HG02973 (cell line): Measurements from ENCODE around the gene HSPA1A.
"Not testable (repeated sequence)": the region's sequence is repeated elsewhere in the genome, so short reads cannot be mapped to it uniquely, and the experiment has no call there.

ENCODE experiments used
- ATAC-seq: cut with Tn5 transposase; IDR thresholded peaks from one replicate; pipeline ENCODE4 v1.9.1; 2021; ENCODE audit warnings: moderate library complexity; ENCODE audit not compliant: unreplicated experiment

Gene HSPA1A

DNA sequence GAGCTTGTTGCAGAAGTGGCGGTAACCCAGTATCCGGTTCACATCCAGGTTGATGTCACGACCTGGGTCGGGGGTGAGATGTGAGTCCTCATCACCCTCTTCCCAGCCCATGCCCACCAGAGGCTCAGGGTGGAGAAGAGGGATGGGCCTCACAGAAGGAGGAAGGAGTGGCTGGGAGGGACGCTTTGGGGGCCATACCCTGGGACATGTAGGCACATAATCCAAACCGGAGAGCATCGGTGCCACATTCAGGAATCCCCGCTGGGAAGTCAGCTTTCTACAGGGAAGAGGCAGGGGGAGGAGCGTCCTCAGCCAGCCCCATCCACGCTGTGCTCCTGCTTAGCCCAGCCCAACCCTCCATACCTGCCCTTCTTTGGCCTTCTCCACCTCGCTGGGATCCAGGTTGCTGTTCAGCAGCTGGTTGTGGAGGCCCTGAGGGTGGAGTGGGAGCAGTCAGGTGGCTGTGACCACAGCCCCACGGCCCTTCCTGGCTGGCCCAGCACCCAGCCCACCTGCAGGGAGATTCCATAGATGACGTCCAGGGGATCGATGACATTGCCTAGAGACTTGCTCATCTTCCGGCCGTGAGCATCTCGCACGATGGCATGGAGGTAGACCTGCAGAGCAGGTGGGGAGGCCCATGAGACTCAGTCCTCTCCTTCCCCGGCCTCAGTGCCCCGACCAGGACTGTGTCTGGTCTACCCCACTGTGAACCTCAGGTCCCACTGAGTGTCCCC, 34.7 kb upstream of the HSPA1A start:
- no peak for ATAC-seq

DNA sequence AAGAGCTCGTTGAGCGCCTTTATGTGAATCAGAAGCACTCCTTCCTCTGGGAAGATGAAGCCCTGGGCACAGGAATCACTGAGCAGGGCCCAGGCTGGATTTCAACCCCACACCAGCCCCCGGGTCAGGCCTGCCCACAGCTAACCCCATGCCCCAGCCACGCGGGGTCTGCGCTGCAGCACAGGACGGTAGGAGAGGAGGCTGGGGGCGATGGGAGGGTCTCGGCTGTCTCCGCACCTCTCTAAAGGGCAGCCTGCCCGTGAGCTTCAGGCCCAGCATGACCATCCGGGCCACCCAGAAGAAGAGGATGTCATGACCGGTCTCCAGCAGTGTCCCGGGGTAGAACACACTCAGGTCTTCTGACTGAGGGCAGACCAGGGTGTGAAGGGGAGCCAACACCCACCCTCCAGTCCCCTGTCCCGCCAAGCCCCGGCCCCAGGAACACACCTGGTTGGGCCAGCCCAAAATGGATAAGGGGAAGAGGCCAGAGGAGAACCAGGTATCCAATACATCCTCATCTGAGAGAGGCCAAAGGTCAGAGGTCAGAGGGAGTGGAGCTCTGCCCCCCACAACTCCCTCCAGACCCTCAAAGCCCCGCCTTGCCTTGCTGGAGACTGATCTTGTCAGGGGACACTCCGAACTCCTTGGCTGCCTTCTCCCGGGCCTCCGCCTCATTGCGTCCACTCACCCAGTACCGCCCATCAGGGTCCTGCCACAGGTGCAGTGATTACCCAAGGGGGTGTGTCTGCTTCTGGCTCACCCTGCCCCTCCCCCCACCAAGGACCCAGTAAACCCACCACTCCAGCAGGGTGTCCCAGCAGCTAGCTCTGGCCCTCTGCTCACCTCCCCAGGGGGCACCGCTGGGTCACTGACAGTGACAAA, 33.9 kb upstream of the HSPA1A start:
- ATAC-seq: no peak

DNA sequence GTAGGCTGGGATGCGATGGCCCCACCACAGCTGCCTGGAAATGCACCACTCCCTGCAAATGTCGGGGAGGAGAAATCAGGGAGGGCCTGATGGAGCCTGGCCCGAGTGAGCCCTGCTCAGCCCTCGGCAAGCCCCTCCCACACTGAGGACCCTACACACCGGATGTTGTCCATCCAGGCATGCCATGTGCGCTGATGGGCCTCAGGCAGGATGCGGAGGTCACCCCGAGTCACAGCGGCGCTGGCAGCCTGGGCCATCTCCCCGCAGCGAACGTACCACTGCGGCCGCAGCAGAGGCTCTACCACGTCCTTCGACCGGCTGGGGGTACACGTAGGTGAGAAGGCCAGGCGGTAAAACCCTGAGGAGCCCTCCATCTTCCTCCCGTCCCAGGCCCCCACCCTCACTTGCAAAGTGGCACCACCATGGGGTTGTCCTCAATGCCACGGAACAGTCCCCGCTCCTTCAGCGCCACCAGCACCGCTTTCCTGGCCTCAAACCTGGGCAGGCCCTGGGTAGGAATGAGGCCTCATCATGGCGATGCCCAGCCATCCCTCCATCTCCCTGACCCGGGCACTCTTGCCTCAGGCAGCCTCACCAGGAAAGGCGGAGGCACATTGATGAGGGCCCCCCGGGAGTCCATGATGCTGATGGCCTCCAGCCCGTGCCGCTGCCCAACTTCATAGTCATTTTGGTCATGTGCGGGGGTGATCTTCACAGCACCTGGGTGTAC, 33.1 kb upstream of the HSPA1A start:
- no peak for ATAC-seq

DNA sequence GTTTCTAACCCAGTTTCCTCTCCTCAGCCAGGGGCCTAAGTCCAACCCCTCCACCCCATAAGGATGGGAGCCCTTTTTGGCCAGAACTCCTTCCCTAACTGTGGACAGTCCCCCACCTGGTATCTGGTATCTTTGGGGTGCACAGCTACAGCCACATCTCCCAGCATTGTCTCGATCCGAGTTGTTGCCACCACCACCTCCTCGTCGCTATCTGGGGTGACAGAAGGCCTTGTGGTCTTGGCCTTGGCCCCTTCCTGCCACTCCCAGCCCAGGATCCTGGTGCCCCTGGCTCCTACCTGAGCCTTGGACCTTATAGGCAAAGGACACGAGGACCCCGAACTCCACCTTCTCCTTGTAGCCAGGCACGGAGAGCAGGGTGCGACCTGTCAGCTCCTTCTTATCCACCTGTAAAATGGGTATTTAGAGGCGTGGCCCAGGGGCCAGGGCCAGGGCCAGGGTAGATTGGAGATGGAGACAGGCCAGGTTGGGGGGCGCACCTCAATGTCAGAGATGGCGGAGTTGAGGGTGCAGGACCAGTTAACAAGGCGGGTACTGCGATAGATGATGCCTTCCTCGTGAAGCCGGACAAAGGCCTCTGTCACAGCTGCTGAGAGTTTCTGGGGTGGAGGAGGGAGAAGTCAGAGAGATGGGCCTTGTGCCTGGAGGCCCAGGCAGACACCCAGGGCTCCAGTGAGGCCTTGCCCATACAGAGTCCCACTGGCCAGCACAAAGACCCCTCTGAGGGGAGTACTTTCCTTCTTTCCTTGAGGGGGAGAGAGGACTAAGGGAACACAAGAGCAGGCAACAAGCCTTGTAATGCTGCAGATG, 31.0 kb upstream of the HSPA1A start:
- ATAC-seq: no peak

DNA sequence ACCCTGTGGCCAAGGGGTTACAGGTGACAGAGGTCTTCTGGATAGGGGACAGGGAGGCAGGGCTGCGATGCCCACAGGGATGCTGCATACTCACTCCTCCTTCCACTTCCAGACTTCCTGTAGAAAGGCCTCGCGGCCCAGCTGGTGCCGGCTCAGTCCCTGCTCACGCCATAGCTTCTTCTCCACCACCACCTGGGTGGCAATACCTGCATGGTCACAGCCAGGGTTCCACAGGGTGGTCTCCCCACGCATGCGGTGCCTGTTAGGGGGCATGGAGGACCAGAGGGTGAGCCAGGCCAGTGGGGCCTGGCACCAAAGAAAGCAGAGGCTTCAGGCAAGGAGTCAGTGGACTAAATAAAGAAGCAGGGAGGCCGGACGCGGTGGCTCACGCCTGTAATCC, 29.9 kb upstream of the HSPA1A start:
- ATAC-seq: no peak

DNA sequence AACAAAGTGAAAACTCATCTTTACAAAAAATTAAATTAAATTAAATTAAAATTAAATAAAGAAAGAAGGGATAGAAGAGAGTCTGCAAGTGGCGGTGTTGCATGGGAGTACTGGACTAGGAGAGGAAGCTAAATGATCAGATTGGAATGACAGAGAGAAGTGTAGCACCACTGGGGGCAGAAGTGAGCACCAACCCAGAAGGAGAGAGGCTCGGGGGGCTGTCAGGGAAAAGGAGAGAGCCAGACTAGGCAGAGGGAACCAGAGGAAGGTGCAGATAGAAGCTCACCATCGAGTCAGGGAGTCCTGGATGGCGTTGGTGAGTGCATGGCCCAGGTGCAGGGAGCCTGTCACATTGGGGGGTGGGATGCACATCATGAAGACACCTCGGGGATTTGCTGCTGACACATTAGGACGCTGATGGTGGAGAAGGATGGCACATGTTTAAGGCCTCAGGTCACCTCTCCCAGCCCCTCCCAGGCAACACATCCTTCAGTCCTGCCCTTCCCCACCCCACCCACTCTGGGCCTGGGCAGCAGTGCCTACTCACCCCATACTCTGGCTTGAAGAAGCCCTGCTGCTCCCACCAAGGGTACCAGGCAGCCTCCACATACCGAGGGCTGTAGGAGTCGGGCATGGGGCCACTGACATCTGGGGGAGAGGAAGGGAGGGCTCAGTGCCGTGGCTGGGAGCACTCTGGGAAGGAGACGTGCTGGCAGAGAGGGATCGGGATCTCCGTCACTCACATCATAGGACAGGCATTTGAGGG, 23.8 kb upstream of the HSPA1A start:
- ATAC-seq: no peak

DNA sequence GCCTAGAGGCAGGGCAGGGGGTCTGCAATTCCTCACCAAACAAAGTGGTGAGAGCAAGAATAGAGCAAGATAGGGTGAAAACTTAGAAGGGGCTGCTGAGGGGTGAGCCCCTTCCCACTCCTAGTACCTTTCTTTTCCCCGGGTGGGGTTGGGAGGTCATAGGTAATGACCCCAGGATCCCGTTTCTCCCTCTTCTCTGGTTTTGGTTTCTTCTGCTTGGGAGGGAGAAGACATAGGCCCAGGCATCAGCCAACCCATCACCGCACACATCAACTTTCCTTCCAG, 23.3 kb upstream of the HSPA1A start:
- no peak for ATAC-seq

DNA sequence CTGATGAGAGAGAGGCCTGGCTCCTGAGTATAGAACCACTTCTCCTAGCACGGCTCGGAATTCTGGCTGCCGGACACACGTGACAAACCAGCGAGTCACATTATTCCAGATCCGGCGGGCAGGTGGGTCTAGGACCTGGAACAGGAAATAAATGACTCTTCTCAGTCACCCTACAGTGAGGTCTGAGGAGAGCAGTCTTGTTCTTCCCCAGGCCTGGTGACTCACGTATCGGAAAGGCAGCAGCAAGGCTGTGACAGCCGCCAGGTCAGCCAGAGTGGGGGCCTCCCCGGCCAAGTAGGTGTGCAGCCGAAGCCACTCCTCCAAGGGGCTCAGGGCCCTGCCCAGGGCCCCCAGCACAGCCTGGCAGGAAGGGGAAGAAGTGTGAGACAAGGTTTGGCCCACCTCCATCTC, 22.6 kb upstream of the HSPA1A start:
- no peak for ATAC-seq

DNA sequence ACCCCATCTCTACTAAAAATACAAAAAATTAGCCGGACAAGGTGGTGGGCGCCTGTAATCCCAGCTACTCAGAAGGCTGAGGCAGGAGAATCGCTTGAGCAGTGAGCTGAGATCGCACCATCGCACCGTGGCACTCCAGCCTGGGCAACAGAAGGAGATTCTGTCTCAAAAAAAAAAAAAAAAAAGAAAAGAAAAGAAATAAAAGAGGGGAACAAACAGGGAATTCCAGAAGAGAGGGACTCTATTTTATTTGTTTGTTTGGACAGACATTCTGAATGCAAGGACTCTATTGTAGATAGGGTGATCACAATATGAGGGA, 21.5 kb upstream of the HSPA1A start:
- not testable (repeated sequence) for ATAC-seq

DNA sequence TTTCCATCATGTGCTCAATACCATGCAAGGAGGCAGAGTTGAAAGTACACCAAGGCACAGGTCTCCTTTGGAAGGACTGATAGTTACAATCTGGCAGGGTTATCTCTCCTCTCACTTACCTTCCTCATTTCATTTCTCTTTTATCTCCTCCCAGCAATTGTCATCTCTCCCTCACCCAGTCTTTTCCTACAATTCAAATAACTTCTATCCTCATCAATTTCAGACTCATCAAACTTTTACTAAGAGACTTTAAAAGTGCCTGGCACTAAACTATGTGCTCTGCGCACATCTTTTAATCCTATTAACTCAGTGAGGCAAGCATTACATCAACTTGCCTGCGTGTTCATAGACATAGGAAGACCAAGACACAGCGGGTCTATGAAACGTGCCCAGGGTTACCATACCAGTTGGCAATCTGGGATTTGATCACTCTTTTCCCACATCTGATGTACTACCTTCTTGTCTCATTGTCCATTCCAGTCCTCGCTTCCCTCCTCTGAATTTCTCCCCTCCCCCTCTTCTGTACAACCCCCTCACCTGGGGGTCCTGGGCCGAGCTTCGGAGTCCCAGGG, 21.0 kb upstream of the HSPA1A start:
- ATAC-seq: no peak

DNA sequence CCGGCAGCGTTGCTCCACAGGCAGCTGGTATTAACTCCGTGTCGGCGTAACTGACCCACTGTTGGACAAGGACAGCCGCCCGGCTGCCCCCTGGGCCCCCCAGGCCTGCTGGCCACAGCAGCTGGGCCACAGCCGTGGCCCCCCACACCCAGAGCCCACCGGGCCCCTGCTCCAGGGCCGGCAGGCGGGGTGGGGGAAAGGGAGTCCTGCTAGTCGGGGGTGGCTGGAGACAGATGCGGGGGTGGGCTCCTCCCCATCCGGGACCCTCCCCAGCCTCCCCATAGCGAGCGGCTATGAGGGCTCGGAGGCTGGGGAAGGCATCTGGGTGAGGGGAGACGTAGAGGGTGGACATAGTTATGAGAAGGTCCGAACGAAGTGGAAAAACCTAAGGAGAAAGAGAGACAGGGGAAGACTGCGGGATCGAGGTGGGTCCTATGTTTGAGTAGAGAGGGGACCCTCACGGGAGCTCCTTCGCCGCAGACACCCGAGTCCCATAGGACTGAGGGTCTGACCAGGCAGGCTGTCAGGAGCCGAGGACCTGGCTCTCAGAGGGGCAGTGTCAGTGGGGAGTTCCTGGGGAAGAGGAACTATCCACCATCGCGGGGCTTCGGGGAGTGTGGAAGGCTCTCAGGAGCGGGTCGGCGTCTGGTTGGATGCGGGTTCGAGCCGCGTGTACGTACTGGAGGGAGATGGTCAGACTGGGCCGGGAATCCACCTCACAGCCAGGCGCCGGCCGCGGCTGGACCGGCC, 20.3 kb upstream of the HSPA1A start:
- no peak for ATAC-seq

DNA sequence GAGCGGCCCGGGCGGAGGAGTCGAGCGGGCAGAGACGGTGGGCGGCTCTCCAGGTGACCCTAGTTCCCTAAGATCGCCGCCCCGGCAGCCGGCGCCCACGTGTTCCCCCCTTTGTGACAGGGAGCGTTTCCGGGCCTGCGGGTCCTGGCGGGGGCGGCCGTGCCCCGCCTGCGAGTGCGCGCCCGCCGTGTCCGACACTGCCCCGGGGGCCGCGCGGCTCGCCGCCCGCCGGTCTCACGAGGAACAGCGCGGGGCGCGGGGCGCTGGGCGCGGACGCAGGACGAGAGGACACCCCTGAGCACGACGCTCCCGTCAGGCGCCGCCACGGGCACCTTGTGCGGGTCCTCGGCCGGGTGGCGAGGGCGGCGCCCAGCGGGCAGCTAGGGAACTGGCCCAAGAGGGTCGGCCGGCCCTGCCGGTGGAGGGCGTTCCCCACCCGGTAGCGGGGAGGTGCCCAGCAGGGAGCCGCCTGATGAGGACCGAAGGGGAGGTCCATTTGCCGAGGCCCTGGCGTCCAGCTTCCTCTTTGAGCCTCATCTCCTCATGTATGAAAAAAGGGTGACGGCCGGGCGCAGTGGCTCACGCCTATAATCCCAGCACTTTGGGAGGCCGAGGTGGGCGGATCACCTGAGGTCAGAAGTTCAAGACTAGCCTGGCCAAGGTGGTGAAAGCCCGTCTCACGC, 19.6 kb upstream of the HSPA1A start, which contains the start of gene VARS1:
Gene VARS1, minus strand, starts transcription at position 137 of the 683 bp plus-strand sequence. CDS start 535 bp downstream, outside the sequence.
- peak; percentile 65 for ATAC-seq

DNA sequence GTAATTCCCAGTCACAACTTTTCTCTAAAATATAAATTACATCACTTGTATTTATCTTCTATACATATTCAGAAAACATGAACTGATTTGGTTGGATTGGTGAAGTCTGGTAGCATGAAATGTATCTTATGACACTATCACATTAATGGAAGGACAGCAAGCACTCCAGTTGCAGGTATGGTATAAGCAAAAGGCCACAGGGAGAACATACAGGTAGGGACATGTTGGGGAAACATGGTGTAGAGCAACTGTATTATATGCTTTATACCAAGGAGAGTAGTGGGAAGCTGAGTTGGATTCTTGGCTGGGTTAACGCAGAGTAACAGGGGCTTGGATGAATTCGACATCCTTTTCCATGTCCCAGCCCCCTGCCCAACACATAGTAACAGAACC, 18.4 kb upstream of the HSPA1A start:
- ATAC-seq: no peak

DNA sequence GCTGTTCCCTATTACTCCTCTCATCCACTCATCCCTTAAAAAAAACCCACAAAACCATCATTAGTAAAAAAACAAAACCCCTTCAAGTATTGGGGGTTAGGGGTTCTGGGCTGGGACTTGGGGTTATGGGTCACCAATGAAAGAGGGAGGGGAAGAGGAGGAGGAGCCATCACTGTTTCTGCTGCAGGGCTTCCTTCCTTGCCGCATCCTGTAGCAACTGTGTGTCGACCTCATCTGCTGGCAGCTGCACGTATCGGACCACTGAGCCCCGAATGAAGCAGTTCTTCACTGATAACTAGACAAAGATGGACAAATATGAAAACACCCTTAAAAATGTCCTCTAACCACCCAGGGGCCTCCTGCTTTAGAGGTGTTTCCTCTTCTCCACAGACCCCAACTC, 17.8 kb upstream of the HSPA1A start:
- ATAC-seq: no peak

DNA sequence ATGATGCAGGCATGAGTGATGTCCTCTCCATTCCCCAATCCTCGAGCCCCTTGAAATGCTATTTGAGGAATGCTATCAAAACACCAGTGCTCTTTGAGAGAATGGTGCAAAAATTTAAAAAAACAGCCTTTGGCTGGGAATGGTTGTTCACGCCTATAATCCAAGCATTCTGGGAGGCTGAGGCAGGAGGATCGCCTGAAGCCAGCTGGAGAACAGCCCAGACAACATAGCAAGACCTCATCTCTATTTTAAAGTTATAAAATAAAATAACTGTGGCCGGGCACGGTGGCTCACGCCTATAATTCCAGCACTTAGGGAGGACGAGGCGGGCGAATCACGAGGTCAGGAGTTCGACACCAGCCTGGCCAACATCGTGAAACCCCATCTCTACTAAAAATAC, 15.6 kb upstream of the HSPA1A start:
- no peak for ATAC-seq

DNA sequence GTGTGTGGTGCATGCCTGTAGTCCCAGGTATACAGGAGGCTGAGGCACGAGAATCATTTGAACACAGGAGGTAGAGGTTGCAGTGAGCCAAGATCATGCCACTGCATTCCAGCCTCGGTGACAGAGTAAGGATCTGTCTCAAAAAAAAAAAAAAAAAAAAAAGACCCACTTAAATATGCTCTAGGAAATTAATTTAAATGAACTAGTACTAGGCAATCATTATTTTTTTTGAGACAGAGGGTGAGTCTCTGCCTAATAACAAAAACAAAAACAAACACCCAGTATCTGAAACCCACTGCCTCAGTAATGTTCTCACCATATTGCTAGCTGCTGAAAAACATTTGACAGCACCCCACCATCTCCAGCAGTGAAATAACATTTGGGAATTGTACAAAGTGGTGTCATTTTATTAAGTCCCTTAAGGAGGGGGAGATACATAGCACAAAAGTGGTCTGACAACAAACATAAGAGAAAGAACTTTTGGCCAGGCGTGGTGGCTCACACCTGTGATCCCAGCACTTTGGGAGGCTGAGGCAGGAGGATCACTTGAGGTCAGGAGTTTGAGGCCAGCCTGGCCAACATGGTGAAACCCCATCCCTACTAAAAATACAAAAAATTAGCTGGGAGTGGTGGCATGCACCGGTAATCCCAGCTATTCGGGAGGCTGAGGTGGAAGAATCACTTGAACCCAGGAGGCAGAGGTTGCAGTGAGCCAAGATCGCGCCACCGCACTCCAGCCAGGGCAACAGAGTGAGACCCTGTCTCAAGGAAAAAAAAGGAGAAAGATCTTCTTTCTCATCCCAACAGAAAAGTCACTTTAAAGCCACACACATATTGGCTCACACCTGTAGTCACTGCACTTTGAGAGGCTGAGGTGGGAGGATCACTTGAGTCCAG, 14.1 kb upstream of the HSPA1A start:
- ATAC-seq: not testable (repeated sequence)

DNA sequence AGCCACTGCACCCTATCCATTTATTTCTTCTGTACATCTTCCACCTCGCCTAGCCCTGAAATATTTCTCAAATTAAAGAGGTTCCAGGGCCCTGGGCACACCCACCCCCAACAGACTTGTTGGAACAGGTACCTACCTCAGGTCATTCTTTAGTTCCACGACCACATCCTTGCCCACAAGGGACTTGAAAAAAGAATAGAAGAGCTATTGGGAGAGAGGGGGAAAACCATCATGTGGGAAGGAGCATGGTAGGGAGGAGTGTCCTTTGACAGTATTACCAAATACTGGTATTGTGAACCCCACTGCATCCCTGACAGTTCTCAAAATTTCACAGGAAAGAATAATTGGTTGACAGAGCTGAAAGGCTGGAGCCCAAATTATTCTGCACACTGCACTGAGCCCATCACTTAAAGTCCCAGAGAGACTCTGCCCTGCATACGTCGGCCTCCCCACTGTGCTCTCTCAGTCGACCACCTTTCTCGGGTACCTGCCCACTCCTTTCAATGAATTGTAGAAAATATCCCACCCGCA, 9.3 kb upstream of the HSPA1A start:
- ATAC-seq: peak; percentile 18
